Measurements from ENCODE around the gene TUT7. TPM values are rescaled to one million over a fixed set of nuclear protein-coding genes. Genes with fewer than 3 reads are reported as not detected.
"Not testable (repeated sequence)": the region's sequence is repeated elsewhere in the genome, so short reads cannot be mapped to it uniquely, and the experiment has no call there.

TUT7 gene
- total RNA-seq, 1 experiment from 2014 or later: 24.5 TPM

DNA sequence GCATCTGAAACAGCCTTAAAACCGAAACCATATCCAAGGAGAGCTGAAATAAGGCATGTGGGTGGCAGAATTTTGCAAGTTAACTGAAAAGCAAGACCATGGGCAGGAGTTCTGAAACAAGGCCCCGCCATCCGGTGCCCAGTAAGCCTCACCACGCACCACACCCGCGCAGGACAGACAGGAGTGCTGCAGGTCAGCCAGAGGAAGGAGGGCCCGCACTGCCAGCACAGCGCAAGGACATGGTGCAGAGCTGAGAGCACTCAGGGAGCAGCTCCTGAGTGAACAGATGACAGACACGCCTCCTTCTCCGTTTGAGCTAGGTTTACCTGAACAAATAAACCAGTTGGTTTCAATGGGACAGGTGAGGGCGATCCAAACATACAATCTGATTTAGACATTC lies 55.3 kb downstream of the TUT7 start (continued):
- TF ChIP-seq, protein P1, sequence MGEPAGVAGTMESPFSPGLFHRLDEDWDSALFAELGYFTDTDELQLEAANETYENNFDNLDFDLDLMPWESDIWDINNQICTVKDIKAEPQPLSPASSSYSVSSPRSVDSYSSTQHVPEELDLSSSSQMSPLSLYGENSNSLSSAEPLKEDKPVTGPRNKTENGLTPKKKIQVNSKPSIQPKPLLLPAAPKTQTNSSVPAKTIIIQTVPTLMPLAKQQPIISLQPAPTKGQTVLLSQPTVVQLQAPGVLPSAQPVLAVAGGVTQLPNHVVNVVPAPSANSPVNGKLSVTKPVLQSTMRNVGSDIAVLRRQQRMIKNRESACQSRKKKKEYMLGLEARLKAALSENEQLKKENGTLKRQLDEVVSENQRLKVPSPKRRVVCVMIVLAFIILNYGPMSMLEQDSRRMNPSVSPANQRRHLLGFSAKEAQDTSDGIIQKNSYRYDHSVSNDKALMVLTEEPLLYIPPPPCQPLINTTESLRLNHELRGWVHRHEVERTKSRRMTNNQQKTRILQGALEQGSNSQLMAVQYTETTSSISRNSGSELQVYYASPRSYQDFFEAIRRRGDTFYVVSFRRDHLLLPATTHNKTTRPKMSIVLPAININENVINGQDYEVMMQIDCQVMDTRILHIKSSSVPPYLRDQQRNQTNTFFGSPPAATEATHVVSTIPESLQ (CRISPR knock-in tag; IDR thresholded peaks at IDR 0.05): no peak
- TF ChIP-seq ZNF512 (CRISPR knock-in tag; IDR thresholded peaks at IDR 0.05; ENCODE audit: borderline replicate concordance) (no peak), TCF7 (CRISPR knock-in tag; IDR thresholded peaks at IDR 0.05; ENCODE audit: low read depth) (no peak)

DNA sequence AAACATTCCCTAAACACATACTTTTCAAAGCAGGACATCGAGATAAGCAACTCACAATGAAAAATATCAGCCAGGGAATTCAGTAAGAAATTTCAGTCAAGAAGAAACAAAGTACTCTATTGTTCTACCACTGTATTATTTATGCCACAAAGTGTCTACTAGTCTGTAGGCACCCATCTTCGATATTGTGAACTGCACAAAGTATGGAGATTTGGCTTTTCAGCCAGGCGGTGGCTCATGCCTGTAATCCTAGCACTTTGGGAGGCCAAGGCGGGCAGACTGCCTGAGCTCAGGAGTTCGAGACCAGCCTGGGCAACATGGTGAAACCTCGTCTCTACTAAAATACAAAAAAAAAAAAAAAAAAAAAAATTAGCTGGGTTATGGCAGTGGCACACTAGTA lies 63.9 kb downstream of the TUT7 start:
- ATAC-seq; H3K9me3 Mint-ChIP-seq; DNase-seq (ENCODE audit: low spot score); POLR2A ChIA-PET; H3K27me3 Mint-ChIP-seq (ENCODE audit: low read depth); H3K4me3 Mint-ChIP-seq; H3K36me3 Mint-ChIP-seq; H3K27ac Mint-ChIP-seq: not testable (repeated sequence)
- H3K4me1 Mint-ChIP-seq: peaks cover 37% of the 10 kb centered on the region
- CTCF ChIA-PET: interaction anchor here (0.6 kb wide), 1 partner anchor 110 kb away, joined by 4 read pairs; no protein-coding TSS in a partner anchor

DNA sequence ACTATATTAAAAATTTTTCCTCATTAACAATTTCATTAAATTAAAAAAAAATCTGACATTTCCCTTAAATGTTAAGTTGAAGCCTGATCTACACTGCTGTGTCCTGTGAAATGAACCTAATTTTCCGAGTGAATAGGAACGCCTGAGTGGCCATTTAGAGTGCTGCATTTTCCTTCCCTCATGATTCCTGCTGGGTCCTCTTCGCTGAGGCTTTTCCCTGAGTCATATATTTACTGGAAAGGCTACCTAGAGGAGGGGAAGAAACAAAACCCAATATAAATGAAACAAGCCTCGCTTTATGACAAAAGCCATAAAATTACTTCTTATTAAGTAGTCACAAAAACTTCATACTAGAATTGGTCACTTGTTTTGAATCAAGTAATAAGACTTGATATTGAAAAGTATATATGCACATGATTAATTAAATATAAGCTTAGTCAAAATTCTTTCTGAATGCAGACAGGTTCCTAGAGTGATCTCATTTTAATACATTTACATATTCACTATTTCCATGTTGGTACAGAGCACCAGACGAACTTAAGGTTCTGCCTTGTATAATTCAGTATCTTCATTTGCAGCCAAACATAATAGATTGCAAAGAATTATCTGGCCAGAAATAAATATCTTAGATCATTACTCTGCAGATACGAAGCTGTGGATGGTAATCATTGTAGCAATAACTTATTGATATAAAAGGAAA lies 65.6 kb downstream of the TUT7 start:
- Mint-ChIP-seq H3K9me3 (no peaks in the 10 kb centered on the region), H3K27ac (peak overlapping the region; percentile 69), H3K36me3 (no peaks in the 10 kb centered on the region), H3K4me3 (no peak overlapping the region), H3K27me3 (ENCODE audit: low read depth) (peaks cover 2% of the 10 kb centered on the region; the same call in 1 of the 2 replicates), H3K4me1 (peaks cover 37% of the 10 kb centered on the region)
- ChIA-PET POLR2A (no interaction called here), CTCF (no interaction called here)
- TF ChIP-seq TCF7 (CRISPR knock-in tag; IDR thresholded peaks at IDR 0.05; ENCODE audit: low read depth) (no peak), EMX1 (CRISPR knock-in tag; IDR thresholded peaks at IDR 0.05) (no peak), OVOL2 (CRISPR knock-in tag; IDR thresholded peaks at IDR 0.05; ENCODE audit: borderline replicate concordance) (no peak), IRF2 (CRISPR knock-in tag; IDR thresholded peaks at IDR 0.05; ENCODE audit: borderline replicate concordance, low read depth) (no peak), MXD4 (CRISPR knock-in tag; IDR thresholded peaks at IDR 0.05; ENCODE audit: borderline replicate concordance) (no peak), ZNF219 (CRISPR knock-in tag; IDR thresholded peaks at IDR 0.05; ENCODE audit: borderline replicate concordance) (no peak), RELA (CRISPR knock-in tag; IDR thresholded peaks at IDR 0.05; ENCODE audit: borderline replicate concordance) (no peak), CDX4 (CRISPR knock-in tag; IDR thresholded peaks at IDR 0.05; ENCODE audit: borderline replicate concordance) (no peak), TEAD1 (CRISPR knock-in tag; IDR thresholded peaks at IDR 0.05) (no peak), ZNF671 (CRISPR knock-in tag; IDR thresholded peaks at IDR 0.05) (no peak), E2F1 (CRISPR knock-in tag; IDR thresholded peaks at IDR 0.05) (no peak)
- 0 out of 2 replicates have a peak, but pooled peaks have one; percentile 27 for ATAC-seq
- DNase-seq (ENCODE audit: low spot score): no peak

GRCh38 chr9:86287013-86287412 lies 67.2 kb downstream of the TUT7 start:
- no peaks in the 10 kb centered on the region for H3K9me3 Mint-ChIP-seq
- H3K27ac Mint-ChIP-seq: peak overlapping the region; percentile 97
- no peak overlapping the region for H3K4me3 Mint-ChIP-seq
- TF ChIP-seq ZNF532 (CRISPR knock-in tag; IDR thresholded peaks at IDR 0.05; ENCODE audit: borderline replicate concordance) (no peak), GABPB1 (CRISPR knock-in tag; IDR thresholded peaks at IDR 0.05) (peak; percentile 89)
- peaks cover 45% of the 10 kb centered on the region for H3K4me1 Mint-ChIP-seq
- POLR2A ChIA-PET: no interaction called here
- no peaks in the 10 kb centered on the region for H3K36me3 Mint-ChIP-seq
- DNase-seq (ENCODE audit: low spot score): peak; percentile 41
- peaks cover 9% of the 10 kb centered on the region for H3K27me3 Mint-ChIP-seq (ENCODE audit: low read depth)
- CTCF ChIA-PET: interaction anchor here (1.0 to 1.3 kb wide), 3 partner anchors 9 to 462 kb away, joined by 3 to 7 read pairs (median 3); no protein-coding TSS in a partner anchor
- ATAC-seq: peak; percentile 32
